GM12878 (cell line): ENCODE measurements around the gene N4BP2. TPM values are rescaled to one million over a fixed set of nuclear protein-coding genes. Genes with fewer than 3 reads are reported as not detected.
"Not testable (repeated sequence)": the region's sequence is repeated elsewhere in the genome, so short reads cannot be mapped to it uniquely, and the experiment has no call there.

ENCODE experiments used
- ATAC-seq: fragments of 200-7000 bp; cut with Tn5 transposase; 3 replicates; pipeline ENCODE4 v1.9.1; 2020; ENCODE audit warnings: mild to moderate bottlenecking, moderate library complexity
- BruUV-seq: library from RNA; stranded (reverse); fragments of 400-500 nt; replicated peaks from 2 replicates; lab custom pipeline; 2021; lab: Mats Ljungman, UMichigan
- CTCF ChIA-PET: fragments of 300-600 bp; sonication (Branson Sonifier 250); formaldehyde crosslinking; extraction: SDS; loops from one replicate; lab custom pipeline; 2021; ENCODE audit warnings: inconsistent platforms; lab: Yijun Ruan, JAX
- POLR2A ChIA-PET: fragments of 350-600 bp; formaldehyde crosslinking; extraction: SDS; loops from one replicate; lab custom pipeline; 2021; ENCODE audit warnings: inconsistent platforms; lab: Charles Lee
- RAD21 ChIA-PET: fragments of 300-600 bp; sonication (Branson Sonifier 250); formaldehyde crosslinking; loops from one replicate; lab custom pipeline; 2023; ENCODE audit warnings: antibody characterized with exemption; ENCODE audit not compliant: unreplicated experiment; lab: Charles Lee
- SMC1A ChIA-PET: fragments of 300-600 bp; sonication (Branson Sonifier 250); formaldehyde crosslinking; loops from one replicate; lab custom pipeline; 2023; ENCODE audit not compliant: unreplicated experiment, uncharacterized antibody; lab: Charles Lee
- DNase-seq: peaks from one replicate; pipeline ENCODE4 v3.0.0-alpha.2; 2011; ENCODE audit warnings: low read depth, low spot score
- FAIRE-seq: peaks from 3 replicates; lab custom pipeline; 2011; peaks lifted over from hg19 to GRCh38; lab: Jason Lieb, UNC
- H2AFZ ChIP-seq: 2 replicates; pipeline ENCODE4 v1.6.0; 2011; ENCODE audit warnings: low read depth, low read length, control low read depth; ENCODE audit not compliant: control insufficient read depth
- H3K27ac ChIP-seq: 2 replicates; pipeline ENCODE4 v1.5.1; 2011; ENCODE audit warnings: control low read depth; ENCODE audit not compliant: control insufficient read depth, insufficient read depth
- H3K27me3 ChIP-seq, 2 experiments: replicated peaks in 1 of 2; 2 replicates each; pipeline versions ENCODE4 v1.6.0 to v1.6.1; 2011; ENCODE audit warnings: low read length in 1 of 2; ENCODE audit not compliant: control insufficient read depth in 2 of 2, insufficient read depth in 2 of 2
- H3K36me3 ChIP-seq, 2 experiments: 2 replicates each; pipeline ENCODE4 v1.5.1; 2011; ENCODE audit warnings: low read length in 1 of 2; ENCODE audit not compliant: control insufficient read depth in 2 of 2, insufficient read depth in 2 of 2
- H3K4me1 ChIP-seq: 2 replicates; pipeline ENCODE4 v1.6.1; 2011; ENCODE audit warnings: mild to moderate bottlenecking, low read length, moderate library complexity, mixed read lengths; ENCODE audit not compliant: control insufficient read depth, insufficient read depth
- H3K4me2 ChIP-seq: 2 replicates; pipeline ENCODE4 v1.6.0; 2011; ENCODE audit warnings: control low read depth; ENCODE audit not compliant: control insufficient read depth, insufficient read depth
- H3K4me3 ChIP-seq: fragments of 200-600 bp; sonication (generic); 2 replicates; pipeline ENCODE4 v1.5.1; 2016
- H3K79me2 ChIP-seq: 2 replicates; pipeline ENCODE4 v1.6.0; 2011; ENCODE audit warnings: low read length; ENCODE audit not compliant: control insufficient read depth, insufficient read depth
- H3K9ac ChIP-seq: 2 replicates; pipeline ENCODE4 v1.8.0; 2011; ENCODE audit warnings: low read length, control low read depth, mixed read lengths; ENCODE audit not compliant: control insufficient read depth, insufficient read depth
- H3K9me3 ChIP-seq: replicated peaks from 3 replicates; pipeline ENCODE4 v1.5.1; 2011; ENCODE audit warnings: mild to moderate bottlenecking, low read length; ENCODE audit not compliant: control insufficient read depth, insufficient read depth
- H4K20me1 ChIP-seq: 2 replicates; pipeline ENCODE4 v1.6.0; 2011; ENCODE audit not compliant: control insufficient read depth, insufficient read depth
- CEBPZ ChIP-seq: fragments of 150-350 bp; IDR thresholded peaks from 2 replicates; pipeline ENCODE4 v1.6.1; 2016; ENCODE audit warnings: low read depth, low read length
- MTA2 ChIP-seq: fragments of 450-650 bp; IDR thresholded peaks from 2 replicates; pipeline ENCODE4 v1.6.1; 2016; ENCODE audit warnings: low read depth, mild to moderate bottlenecking, moderate library complexity
- PAX5 ChIP-seq: IDR thresholded peaks from 2 replicates; pipeline ENCODE4 v1.6.1; 2011; ENCODE audit warnings: low read depth, low read length, borderline replicate concordance
- RELA ChIP-seq: fragments of 450-650 bp; IDR thresholded peaks from 2 replicates; pipeline ENCODE4 v1.8.0; 2014; ENCODE audit warnings: borderline replicate concordance; ENCODE audit not compliant: partially characterized antibody
- SP1 ChIP-seq: IDR thresholded peaks from one replicate; pipeline ENCODE4 v1.6.1; 2011; ENCODE audit warnings: low read depth, low read length
- SPI1 ChIP-seq: IDR thresholded peaks from 2 replicates; pipeline ENCODE4 v1.6.1; 2011; ENCODE audit warnings: low read depth, mild to moderate bottlenecking, low read length, moderate library complexity, borderline replicate concordance; ENCODE audit not compliant: insufficient read depth
- ZBED1 ChIP-seq: IDR thresholded peaks from 2 replicates; pipeline ENCODE4 v1.6.1; 2016; ENCODE audit warnings: borderline replicate concordance
- WGBS: methylation state at CpG from one replicate; pipeline ENCODE4 v1.1.6; 2016; ENCODE audit warnings: low lambda C conversion rate; ENCODE audit not compliant: insufficient replicate concordance, insufficient coverage; ENCODE audit errors: missing lambda C conversion rate; 5-methylcytosine and 5-hydroxymethylcytosine counted together
- in situ Hi-C: fragments of 300-500 bp; cut with MboI; formaldehyde crosslinking; loops from 9 replicates; pipeline ENCODE4 v1.14.3; 2018; ENCODE audit warnings: mixed read lengths
- intact Hi-C: fragments of 100-400 bp; cut with micrococcal nuclease; formaldehyde crosslinking; loops from one replicate; pipeline ENCODE4 v1.14.2; 2022; ENCODE audit not compliant: unreplicated experiment
- polyA plus RNA-seq, 11 experiments: library from polyadenylated mRNA; depleted of rRNA in 4 of 11; unstranded in 6 of 11; stranded (reverse) in 5 of 11; fragments of >200 nt; fragmentation: Nextera tagmentation in 4 of 11; fragmentation: Illumina TruSeq in 1 of 11; extraction: Ambion mirVana in 4 of 11; extraction: Trizol in 1 of 11; gene quantifications; 1 replicate in 1 of 11; 2 replicates in 10 of 11; pipeline versions ENCODE4 v1.2.1 to v1.2.3, GENCODE V29; 2011 to 2016; ENCODE audit warnings: inconsistent platforms in 2 of 11, missing spikeins in 2 of 11, low read depth in 1 of 11
- total RNA-seq, 4 experiments: library from RNA; depleted of rRNA in 3 of 4; stranded (reverse); fragments of >200 nt in 3 of 4; fragmentation: Illumina TruSeq in 1 of 4; extraction: Trizol in 1 of 4; gene quantifications; 2 replicates each; pipeline versions ENCODE4 v1.2.1 to v1.2.3, GENCODE V29; 2013 to 2021

The N4BP2 gene
- total and polyA plus RNA-seq, 10 of the 15 experiments (the other 5 are each of a cell fraction or from before 2014, with no cell fraction given): 2.3 to 18.7 (median 10.0) TPM

GRCh38 chr4:40134206-40134917, 77.7 kb downstream of the N4BP2 start:
- Histone ChIP-seq H3K27me3 (no peaks in the 10 kb centered on the region), H3K79me2 (no peaks in the 10 kb centered on the region), H4K20me1 (no peaks in the 10 kb centered on the region), H3K27ac (no peak overlapping the region), H3K4me2 (no peak overlapping the region), H3K36me3 (no peaks in the 10 kb centered on the region; a peak in 1 of 4 replicates), H3K9me3 (no peaks in the 10 kb centered on the region), H3K4me1 (no peaks in the 10 kb centered on the region), H3K4me3 (no peak overlapping the region), H2AFZ (peak overlapping the region; percentile 12; the same call in 1 of the 2 replicates), H3K9ac (no peak overlapping the region)
- BruUV-seq: no TSS peak
- DNase-seq: no peak
- ChIA-PET POLR2A (no interaction called here), SMC1A (interaction anchor here (1.3 kb wide), 1 partner anchor 11 kb away, joined by 3 read pairs; no protein-coding TSS in a partner anchor), RAD21 (no interaction called here), CTCF (no interaction called here)
- TF ChIP-seq RELA (no peak), SPI1 (peak; percentile 75; the same call in 1 of the 2 replicates), PAX5 (no peak), MTA2 (no peak), CEBPZ (no peak), ZBED1 (no peak), SP1 (no peak)
- peak; percentile 47 for ATAC-seq
- 70% methylated on average over 1 of the region's 1 CpG for WGBS
- in situ Hi-C loops: no loop called here
- peak; percentile 13 for FAIRE-seq
- intact Hi-C loops: loop anchor here (5.0 kb wide), 1 partner anchor 77 kb away; the partner anchor contains the start of gene N4BP2

- ATAC-seq, H3K27ac ChIP-seq, H3K4me2 ChIP-seq, in situ Hi-C loops, H3K36me3 ChIP-seq, intact Hi-C loops, H3K4me1 ChIP-seq, H3K4me3 ChIP-seq, H3K79me2 ChIP-seq, H3K27me3 ChIP-seq, H2AFZ ChIP-seq, SMC1A ChIA-PET, FAIRE-seq, H3K9ac ChIP-seq, RAD21 ChIA-PET, H3K9me3 ChIP-seq, DNase-seq, BruUV-seq, H4K20me1 ChIP-seq: not testable (repeated sequence)
- ChIA-PET CTCF (interaction anchor here (0.6 to 1.3 kb wide), 2 partner anchors 189 to 460 kb away, joined by 3 read pairs; no protein-coding TSS in a partner anchor), POLR2A (interaction anchor here (0.6 kb wide), 2 partner anchors 168 to 293 kb away, joined by 3 to 4 read pairs; no protein-coding TSS in a partner anchor)
- WGBS: 96% methylated on average over 5 of the region's 9 CpGs
Measured at GRCh38 chr4:40136202-40136601, 79.6 kb downstream of the N4BP2 start.
